GM18909 (cell line): ENCODE measurements around the gene HERC3.

ENCODE experiments used
- ATAC-seq: cut with Tn5 transposase; IDR thresholded peaks from one replicate; pipeline ENCODE4 v1.9.1; 2021; ENCODE audit warnings: mild to moderate bottlenecking; ENCODE audit not compliant: unreplicated experiment, poor library complexity

HERC3 gene

DNA sequence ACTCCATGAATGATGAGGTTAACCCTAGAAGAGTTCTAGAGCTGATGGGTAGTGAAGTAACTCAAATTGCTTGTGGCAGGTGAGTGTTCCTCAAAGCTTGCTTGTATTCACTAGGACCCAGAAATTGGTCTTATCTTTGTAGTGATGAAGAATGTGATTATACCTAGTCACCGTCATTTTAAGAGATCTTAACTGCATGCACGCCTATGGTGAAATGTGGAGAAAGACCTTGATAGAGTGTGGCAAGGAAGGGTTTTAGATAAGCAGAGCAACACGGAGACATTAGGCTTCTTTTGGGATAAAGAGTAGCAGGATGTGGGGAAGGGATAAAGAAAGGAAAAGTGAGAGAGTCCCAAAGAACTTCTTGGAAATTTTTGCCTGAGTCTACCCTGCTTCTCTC is 62.9 kb downstream of the HERC3 start:
- no peak for ATAC-seq

DNA sequence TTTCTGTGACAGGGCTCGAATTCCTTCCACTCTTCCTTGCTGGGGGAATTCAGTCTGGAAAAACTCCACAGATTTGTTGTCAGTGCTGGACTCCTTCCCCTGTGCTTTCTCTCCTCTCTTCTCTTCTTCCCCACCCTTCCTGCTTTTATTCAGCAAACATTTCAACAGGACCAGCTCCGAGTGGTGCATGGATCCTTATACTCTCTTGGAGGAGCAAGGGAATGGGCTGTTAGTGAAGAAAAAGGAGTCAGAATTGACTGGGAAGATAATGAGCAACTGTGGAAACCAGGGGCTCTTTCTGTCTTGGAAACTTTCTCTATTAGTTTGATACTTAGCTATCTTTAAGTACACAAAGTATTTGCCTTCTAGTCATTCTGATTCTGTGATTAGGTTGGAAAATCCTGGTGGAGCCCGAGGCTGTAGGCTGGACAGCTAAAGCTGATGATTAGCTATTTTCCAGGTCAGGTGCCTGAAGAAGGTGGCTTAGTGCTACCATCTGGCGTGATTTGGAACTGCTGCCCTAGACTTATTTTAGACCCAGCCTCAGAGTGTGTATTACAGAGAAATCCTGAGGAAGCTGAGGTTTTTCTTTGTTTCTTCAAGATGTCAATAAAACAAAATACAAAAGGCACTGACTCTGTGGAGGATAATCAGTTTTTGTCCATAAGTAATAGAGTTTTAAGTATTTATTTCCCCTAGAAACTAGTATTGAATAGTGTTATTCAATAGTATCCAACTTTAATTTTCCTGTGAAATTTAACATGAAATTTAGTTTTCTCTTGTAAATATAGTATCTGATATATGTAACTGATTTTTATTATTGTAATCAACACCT is 67.0 kb downstream of the HERC3 start:
- peak; percentile 95 for ATAC-seq

DNA sequence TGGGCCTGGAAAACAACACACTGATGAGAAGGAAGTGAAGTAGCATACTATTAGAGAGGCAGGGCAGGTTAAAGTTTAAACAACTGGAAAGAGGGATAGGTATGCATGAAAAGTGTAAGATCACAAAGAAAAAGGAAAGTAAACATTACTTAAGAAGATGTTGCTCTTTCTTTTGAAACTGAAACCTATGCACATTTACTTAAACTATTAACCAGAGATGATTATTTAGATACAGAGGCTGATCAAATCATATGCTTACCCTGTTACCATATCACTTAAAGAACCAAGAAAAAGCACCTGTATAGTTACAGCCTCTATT is 67.6 kb downstream of the HERC3 start:
- ATAC-seq = no peak

DNA sequence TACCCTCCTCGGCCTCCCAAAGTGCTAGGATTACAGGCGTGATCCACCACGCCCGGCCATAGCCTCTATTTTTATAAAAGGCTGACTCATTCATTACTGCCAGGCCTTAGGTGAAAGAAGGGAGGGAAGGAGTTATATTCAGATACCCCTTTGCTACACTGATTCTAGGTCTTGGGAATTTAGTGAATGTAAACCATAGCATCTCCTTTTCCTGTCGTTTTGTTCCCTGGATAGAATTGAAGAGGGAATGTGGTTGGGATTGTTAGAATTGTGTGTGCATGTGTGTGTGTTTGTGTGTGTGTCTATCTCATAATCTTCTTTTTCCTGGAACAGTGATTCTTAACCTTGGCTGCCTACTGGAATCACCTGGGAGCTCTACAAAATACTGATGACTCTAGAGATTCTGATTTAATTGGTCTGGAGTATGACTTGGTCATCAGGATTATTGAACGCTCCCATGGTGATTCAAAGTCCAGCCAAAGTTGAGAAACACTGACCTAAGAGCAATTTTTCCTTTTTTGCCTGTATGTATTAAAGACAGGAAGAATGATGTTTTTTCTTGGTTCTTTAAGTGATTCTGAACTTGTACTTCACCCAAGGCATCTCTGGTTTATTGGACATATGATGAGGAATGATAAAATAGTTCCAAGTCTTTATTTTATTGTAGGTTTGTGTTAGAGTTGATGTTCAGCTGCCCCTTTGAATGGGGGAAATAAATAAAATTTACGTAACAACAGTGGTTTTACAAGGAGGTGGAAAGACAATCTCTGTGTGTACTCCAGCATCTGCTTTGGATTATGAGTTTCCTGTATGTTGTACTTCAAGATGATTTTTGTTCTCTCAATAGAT is 68.4 kb downstream of the HERC3 start:
- ATAC-seq = no peak

DNA sequence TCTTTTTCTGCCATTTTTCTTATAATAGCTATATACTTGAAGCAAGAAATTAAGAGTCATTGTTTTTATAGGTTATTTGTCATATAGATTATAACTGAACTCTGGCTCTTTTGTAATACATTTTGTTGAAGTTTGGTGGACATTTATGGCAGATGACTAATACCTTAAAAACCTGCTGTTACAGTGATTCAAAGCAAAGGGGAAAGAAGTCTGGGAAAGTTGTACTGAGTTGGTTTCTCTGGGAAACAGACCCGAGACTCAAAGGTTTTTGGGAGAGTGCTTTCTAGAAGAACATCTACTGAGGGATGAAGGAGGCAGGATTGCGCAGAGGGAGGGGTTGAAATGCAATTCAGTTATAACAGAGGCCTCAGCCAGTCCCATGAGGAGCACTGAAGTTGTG is 69.5 kb downstream of the HERC3 start:
- ATAC-seq = no peak

DNA sequence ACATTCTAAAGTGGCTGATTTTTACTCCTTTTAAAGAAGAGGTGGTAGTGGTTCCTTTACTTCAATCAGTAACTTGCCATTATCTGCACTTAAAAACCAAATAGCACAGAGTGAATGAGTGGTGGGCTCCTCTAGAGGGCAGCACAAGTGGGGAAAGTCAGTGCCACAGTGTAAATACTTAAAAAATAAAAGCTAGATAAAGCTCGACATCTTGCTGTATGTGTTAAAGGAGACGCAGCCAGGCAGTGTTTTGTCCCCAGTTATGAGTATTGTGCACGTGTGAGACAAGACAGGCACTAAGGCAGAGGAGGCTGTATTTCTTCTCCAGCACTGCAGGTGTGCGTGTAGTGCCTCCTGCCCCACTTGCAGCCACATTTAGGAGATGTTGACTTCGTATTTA is 80.7 kb downstream of the HERC3 start:
- peak; percentile 66 for ATAC-seq

DNA sequence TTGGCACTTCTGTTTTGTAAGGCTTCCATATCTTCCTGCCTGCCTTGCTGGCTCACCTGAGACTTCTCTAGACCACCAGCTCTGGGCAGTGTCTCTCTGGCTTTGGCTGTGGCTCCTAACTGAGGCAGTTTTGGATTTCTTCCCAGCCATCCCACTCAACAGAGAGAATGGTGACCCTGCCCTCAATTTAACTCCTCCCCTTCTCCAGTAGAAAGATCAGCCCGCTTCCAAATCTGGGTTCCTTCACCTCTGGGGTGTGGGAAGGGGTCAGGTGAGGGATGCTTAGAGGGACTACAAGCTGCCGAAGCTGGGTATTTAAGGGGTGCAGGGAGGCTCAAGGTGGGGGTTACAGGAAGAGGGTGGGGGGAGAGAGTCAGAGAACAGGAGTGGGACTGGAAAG is 81.6 kb downstream of the HERC3 start:
- no peak for ATAC-seq

DNA sequence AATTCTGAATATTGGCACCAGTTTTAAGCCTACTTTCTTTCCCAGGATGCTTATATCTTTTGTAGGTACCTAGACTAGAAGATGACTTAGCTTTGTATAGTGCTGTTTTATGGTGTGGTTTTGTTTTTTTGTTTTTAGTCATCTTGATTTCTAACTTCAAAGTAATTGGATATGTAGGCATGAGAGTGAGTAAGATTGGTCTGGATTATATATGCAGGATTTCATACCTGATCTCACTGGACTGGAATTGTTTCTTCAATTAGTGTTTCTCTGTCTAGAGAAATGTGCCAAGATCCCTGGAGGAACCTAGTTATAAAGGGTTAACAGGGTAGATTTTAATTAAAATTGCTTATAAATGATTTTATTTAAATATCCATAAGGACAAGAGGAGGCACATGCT is 82.3 kb downstream of the HERC3 start:
- ATAC-seq = no peak

DNA sequence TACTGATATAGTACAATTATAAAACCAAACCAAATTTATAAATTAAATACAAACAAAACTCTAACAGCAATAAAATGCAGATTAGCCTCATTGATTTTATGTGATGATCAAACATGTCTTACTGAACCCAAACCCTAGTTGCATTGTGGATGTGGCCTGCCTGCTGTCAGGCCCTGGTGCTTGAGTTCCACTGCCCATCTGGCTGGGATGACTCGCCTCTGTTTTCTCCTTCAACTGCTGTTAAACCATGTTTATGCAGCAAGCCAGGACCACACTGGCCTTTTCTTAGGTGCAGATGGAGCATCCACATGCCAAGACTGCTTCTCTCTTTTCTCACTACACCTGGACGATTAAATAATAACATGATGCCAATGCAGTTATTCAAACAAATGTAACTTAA is 82.7 kb downstream of the HERC3 start:
- ATAC-seq = no peak

DNA sequence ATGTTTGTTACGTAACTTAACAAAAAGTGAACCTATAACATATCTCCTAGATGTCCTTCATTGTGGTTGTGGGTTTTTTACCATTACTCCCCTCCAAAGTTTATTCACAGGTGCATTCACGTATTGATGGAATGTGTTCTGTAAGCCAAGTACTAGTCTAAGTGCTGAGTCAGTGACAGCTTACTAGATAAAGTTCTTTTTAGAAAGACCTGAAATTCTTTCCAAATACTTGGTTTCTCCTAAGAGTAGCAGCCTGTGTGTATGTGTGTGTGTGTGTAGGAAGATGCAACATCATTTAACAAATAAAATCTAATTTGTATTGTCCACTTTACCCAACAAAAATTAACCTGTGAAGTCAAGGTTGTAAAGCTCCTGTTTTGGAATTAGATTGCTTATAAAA is 83.3 kb downstream of the HERC3 start:
- no peak for ATAC-seq

DNA sequence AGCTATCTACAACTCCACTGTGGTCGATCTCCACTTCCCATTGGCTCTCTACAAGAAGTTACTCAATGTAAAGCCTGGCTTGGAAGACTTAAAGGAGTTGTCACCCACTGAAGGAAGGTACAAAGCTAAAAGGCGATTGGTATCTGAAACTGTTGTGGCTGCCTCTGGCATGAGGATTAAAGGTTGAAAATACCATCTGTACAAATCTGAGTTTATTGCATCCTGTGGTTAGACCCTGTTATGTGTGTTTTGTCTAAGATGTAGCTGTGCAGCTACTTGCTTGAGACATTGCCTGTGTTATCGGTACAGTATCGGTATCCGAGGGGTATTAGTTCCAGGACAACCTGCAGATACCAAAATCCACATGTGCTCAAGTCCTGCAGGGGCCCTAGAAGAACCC is 88.9 kb downstream of the HERC3 start:
- no peak for ATAC-seq

DNA sequence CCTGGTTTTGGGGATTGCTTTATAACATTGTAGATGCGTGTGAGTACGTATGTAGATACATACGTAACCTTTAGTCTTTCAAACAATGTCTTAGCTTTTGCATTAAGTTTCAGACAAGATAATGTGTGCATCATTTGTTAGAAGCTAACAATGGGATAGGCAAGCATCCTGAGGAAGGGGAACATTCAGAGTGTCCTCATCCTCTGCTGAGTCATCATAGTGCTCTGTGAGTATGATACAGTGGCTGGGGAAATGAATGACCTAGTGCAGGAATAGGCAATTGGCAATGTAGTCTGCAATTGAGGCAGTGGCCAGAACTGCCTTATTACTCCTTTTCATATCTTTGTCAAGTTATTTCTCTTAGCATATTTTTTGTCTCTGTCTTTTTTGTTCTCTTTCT is 98.1 kb downstream of the HERC3 start:
- ATAC-seq = no peak

DNA sequence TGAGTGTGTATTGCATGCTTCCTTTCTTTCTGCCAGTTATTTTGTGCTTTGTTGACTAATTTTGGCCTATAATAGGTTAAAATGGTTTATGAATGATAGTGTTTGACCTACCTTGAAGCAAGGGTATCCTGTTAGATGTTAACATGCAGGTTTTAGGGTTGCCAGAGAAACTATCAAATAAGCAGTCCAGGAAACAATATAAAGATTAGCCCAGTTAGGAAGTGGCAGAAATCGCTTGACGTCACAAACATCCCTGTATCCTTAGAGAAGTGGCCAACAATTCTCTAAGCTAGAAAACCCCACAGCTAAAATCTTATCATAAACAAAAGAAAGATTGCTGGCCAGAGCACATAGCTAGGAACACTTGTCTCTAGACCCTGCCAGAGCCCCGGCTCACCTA is 101.5 kb downstream of the HERC3 start:
- ATAC-seq = no peak

DNA sequence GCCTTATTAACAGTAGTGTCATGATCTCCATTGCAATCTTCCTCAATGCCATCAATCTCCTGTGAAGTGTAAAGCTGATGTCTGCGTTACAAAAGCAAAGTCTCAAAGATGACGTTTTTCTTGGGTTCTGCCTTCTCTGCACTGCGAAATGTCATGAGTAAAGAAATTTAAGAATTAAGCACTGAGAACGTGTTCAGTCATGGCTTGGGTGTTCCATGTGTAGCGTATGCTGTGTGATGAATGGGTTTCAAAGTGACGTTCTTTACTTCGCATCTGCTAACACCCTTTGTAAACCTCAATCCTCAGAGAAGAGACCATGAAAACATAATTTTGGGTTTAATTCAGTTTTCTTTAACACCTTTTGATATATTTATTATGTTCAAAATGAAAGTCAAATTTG is 104.3 kb downstream of the HERC3 start:
- no peak for ATAC-seq

DNA sequence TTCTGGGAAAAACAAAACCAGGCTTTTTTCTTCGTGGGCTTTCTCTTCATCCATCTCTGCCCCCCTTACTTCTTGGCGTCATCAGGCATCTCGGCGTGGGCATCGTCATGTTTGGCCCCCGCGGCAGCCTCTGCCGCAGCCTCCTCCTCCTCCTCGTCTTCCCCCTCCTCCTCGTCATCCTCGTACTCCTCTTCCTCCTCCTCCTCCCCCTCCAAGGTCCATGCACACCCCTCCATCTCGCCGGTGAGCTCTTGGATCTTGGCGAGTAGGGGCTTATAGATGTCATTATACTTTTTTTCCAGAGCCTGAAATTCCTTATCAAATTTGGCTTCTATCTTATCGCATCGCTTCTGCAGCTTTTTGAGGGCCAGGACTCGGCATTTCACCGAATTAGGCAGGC is 104.9 kb downstream of the HERC3 start:
- no peak for ATAC-seq

DNA sequence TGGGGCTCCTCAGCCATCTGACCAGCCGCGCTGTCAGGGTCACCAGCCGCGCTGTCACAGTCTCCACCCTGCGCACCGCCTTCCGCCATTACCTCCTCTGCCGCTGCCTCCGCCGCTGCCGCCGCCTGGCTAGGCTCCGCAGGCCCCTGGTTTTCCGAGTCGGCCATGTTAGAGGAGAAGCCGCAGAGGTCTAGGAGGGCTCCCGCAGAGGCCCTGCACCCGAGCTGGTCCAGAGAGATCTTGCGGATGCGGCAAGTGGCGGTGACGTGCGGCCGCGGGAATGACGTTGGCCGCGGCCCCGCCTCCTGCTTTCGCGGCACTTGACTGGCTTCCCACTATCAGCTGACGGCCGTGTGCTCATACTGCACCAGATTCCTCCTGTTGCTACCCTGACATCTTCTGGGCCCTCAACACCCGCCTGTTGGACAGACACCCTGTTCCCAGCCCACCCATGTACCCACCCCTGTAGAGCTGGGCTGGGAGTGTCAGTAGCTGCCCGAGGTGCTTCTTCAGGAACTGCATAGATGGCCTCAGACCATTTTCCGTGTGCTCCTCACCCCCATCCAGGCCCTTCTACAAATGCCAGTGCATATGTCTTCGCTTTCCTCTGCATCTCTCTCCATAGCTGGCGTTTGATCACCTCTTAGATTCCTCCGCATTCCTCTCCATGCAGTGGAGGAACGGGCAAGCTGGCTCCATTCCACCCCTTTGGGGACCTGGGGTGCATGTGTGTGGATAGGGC is 105.5 kb downstream of the HERC3 start, which contains the start of gene NAP1L5:
Gene NAP1L5, minus strand, starts transcription at position 242 of the 742 bp plus-strand sequence. Its CDS starts 75 bp downstream, at position 167.
- ATAC-seq = peak; percentile 92

DNA sequence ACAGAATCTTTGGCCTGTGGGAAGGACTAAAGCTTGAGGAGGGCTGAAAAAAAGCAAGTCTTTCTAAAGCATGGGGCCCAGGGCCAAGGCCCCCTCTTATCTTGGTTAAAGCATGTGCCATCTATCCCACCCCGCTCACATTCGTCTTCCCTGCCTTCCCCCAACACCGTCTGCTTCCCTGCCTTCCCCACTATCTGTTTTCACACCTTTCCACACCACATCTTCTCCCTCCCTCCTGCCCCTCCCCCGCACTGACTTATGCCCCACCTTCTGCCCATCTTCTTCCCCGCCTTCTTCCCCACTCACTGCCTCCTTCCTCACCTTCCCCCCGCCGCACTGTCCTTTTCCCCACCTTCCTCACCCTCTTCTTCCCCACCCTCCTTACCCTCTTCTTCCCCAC is 106.2 kb downstream of the HERC3 start:
- ATAC-seq = no peak

DNA sequence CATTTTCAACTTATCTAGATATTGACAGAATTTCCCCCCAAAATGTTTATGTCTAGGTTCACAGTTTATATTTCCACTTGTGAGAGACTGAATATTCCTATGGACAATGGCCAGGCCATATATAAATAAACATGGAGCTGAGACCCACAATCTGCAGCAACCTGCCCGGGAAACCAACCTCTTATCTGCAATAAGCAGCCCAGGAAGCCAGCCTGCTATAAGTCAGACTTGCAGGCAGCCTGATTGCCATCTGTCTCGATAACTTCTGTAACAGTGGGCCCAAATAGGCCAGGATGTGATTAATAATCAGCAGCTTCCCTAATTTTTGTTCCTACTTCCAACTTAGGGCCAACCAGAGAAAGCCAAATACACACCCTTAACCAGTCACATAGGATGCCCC is 110.5 kb downstream of the HERC3 start:
- ATAC-seq = no peak

DNA sequence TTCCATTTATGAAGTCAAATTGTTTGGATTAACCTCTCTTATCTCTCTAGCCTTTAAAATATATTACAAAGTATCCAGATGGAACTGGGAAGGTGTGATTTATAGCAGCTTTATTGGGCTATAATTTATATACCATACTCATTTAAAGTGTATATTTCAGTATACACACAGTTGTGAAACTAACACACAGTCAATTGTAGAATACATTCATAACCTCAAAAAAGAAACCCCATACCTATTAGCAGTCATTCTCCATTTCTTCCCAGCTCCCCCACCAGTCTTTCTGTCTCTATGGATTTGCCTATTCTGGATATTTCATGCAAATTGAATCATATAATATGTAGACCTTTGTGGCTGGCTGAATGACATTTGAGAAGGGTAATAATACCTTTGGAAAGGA is 112.9 kb downstream of the HERC3 start:
- no peak for ATAC-seq

DNA sequence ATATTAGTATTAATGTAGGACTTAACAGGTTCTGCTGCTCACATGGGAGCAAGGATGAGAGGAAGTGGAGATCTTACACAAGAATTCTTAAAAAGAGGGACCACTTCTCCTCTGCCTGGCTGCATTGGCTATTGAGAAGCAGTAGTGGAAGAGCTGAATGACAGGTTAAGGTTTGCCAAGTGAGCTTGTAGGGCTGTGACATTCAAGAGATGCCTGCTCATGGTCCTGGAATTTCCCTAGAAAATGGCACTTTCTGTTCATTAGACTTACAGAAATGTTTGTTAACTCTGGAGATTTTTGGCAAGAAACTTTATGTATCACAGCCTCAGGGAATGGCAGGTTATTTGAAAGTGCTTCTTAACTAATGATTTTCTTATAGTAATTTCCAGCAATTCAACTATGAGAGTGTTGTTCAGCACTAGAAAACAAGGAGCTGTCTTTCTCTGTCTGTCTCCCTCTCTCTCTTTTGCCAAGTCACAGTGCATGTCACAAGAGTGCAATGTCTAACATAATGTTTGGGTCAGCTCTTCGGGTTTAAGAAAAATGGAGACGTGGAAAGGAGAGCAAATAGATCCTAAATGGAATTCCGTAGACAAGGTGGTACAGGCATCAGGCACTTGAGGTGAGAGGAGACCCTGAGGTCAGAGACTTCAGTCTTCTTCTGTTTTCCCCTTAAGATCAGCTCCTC is 113.7 kb downstream of the HERC3 start:
- ATAC-seq = no peak
